ENCODE results near the gene NRN1L.
"Not testable (repeated sequence)": the region's sequence is repeated elsewhere in the genome, so short reads cannot be mapped to it uniquely, and the experiment has no call there.

NRN1L gene

DNA sequence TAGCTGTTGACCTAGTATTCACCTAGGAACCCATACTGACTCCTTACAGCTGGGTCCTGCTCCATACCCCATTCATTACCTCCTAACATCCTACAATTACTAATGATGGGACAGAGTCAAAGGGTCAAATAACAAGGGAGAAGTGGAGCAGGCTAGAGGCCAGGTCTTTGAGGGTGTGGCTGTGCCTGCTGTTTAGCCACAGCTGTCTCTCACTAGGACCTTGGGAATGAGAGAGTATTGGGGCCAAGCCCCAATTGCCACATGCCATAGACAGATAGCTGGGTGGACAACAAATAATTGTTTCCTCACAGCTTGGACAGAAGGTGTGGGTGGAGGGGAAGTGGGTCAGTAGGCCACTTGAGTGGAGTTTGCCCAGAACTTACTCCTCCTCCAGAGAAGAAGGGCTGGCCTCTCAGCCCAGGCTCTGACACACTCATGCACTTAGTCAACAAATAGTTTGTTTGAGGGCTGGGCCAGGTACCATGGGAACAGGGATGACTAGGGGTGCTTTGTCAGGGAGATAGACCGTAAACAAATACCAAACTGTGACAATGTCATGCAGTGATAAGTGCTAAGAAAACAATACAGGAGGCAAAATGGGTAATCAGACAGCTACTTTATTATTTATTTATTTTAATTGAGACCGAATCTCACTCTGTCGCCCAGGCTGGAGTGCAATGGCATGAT lies 27.0 kb upstream of the NRN1L start:
- peak in 4 of 42 donors; percentile 21 to 77 (median 40) for DNase-seq
- intact Hi-C loops (cut with DNase I) = no loop called here

DNA sequence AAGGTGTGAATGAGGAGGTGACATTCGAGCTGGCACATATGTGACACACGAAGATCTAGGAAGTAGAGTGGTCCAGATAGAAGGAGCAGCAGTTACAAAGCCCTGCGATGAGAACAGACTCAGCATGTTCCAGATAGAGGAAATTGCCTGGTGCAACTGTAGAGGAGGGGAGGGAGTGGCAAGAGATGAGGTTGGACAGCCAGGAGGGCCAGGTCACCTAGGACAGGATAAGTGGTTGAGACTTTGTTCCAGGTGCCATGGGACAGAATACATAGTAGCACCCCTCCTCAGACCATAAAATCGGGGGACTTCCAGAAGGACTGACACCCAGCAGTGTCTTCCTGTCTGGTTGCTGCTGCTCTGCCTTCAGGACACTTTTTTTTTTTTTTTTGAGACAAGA lies 26.2 kb upstream of the NRN1L start:
- intact Hi-C loops (cut with DNase I) = no loop called here
- no peak for DNase-seq

DNA sequence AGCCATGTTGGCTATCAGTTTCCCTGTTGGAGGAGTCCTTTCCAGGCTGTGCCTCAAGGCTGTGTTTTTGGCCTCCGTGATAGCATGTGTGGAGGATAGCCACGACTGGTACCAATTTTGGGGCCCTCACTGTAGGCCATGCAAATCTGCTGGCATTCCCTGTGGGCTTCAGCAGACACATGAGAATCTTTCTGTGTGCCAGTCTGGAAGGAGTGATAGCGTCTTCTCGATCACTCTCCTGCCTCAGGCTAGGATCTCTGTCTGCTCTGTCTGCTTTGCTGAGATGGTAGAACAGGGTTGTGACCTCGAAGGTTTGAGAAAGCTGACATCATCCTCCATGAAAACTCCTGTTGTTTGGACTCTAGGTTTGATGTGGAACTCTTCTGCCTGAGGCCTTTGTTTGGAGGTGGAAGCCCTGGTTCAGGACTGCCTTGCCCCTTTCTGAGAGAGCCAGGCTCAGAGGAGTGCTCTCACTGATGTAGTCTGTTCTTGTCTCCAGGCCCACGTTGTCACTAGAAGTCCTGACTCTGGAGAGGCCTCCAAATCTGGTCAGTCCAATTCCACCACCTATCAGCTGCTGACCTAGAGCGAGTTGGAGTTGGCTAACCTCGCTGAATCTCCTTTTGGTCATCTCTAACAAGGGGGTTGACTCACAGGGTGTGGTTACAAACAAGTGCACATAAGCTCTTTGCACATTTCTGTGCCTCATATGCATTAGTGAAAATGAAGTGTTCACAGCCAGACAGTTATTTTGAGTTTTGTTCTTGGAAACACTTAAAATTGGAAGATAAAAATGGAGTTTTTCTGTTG lies 23.9 kb upstream of the NRN1L start:
- no peak for DNase-seq
- intact Hi-C loops (cut with DNase I) = no loop called here

DNA sequence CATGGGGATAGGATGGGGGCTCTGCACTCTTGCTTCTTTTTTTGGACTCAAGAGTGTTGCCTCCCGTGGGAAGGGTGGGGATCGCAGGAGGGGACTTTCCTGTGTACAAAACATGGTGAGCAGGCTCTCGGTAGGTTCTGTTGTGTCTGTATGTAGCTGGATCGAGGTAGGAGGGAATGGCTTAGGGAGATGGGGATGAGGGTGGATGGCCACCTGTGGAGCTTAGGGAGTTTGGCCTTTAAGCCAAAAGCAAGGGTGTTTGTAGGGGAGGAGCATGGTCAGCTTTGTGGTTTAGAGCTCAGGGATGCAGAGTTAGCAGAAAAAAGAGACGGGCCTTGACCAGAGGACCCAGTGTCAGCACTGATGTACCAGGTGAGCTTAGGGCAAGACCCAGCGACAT lies 22.8 kb upstream of the NRN1L start:
- intact Hi-C loops (cut with DNase I) = no loop called here
- no peak for DNase-seq

DNA sequence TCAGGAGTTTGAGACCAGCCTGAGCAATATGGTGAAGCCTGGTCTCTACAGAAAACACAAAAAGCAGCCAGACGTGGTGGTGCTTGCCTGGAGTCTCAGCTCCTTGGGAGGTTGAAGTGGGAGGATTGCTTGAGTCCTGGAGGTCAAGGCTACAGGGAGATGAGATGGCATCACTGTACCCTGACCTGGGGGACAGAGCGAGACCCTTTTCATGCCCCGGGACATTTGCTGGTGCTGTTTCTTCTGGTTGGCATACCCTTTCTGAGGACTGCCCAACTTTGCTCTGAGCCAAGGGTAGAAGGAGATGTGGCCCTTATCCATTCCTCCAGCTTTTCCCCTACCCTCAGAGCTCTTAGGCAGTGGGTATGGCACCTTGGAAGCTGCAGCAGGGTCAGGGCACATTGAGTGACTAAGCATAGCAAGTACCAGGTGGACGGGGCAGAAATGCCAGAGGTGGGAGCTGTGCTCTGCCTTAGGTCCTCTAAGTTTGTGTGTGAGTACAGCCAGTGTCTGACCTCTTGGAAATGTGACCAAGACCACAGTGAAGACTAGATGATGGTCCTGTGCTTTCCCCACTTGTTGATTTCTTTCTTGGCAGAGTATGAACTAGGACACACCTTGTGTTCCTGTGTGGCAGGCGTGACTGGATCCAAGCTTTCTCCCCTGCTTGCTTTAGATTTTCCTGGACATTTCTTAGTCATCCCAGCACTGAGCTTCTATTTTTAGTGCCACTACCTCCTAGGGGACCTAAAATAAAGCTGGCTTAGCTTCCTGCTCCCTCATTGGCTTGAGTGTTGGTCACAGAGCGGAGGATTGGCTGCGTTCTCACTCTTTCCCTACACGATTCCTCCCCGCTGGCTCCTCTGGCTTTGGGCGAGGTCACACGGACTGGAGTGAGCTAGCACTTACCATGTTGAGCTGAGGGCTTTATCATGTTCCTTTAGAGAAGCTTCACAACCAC lies 21.8 kb upstream of the NRN1L start:
- DNase-seq = peak in 3 of 42 donors; percentile 17 to 49 (median 36)
- intact Hi-C loops (cut with DNase I) = no loop called here

DNA sequence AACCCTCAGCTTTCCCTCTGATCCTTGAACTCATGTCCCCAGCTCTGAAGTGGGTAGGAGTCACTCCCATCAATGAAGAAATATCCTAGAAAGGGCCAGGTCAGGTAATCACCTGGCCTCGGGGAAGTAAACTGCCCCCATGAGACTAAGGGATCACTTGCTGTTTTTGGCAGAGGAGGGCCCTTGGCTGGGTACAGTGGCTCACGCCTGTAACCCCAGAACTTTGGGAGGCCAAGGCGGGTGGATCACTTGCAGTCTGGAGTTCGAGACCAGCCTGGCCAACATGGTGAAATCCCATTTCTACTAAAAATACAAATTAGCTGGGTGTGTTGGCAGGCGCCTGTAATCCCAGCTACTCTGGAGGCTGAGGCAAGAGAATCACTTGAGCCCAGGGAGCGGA lies 20.6 kb upstream of the NRN1L start:
- intact Hi-C loops (cut with DNase I); DNase-seq: not testable (repeated sequence)

DNA sequence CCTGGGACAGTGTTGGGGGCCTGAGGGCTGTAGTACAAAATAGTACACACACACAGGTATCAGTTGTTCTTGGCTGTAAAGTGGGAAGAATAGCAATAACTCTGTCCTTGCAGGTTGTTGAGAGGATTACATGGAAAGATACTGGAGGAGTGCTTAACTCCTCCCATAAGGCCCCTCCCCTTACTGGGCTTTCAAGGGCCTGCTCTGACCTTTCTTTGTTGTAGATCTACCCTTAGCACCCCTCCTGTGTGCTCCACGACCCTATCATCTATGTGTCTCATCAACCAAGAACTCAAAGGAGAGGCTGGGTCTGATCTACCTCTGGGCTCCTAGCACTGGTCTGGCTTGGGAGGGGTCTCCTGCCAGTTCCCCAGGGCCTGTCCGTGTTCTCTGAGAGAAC lies 20.1 kb upstream of the NRN1L start:
- no peak for DNase-seq
- intact Hi-C loops (cut with DNase I) = no loop called here

DNA sequence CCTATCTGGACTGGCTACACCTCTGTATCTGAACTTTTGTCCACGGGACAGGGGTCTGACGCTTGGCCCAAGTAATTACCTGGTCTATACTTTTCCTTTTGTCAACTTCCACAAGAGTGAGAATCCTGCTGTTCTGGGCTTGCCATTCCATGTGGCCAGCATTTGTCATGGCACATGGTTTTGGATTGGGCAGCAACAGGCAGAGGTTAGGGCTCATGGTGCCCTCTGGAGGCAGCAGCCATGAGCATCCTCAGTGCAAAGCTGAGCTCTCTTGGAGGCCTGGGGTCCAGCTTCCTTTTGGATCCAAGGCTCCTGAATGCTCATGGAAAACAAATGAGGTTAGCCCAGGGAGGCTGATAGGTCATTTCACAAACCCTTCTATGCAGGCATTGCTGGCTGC lies 19.4 kb upstream of the NRN1L start:
- intact Hi-C loops (cut with DNase I) = no loop called here
- DNase-seq = no peak

DNA sequence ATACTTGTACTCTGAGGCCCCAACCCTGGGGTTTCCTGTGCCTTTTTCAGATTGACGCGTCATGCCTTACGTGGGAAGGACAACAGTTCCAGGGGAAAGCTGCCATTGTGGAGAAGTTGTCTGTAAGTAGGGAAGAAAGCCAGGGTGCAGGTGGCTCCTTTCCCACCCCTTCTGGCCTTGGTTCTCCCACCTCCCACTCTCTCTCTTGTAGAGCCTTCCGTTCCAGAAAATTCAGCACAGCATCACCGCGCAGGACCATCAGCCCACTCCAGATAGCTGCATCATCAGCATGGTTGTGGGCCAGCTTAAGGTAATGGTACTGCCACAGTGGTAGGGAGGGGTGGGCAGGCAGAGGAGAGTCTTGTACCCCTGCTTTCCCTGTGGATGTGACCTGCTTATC lies 16.4 kb upstream of the NRN1L start:
- DNase-seq = no peak
- intact Hi-C loops (cut with DNase I) = no loop called here

DNA sequence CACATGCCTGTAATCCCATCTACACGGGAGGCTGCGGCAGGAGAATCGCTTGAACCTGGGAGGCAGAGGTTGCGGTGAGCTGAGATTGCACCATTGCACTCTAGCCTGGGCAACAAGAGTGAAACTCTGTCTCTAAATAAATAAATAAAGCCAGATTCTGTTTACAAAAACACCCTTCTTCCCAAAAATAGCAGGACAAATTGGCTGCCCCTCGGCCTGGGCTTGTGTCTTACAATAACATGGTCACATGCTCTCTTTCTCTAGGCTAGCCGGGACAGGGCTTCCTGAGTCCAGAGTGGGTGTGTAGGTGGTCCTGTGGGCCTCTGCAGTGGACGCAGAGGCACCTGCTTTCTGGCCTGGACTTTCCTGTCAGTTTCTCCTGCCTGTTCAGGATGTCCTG lies 15.0 kb upstream of the NRN1L start:
- intact Hi-C loops (cut with DNase I) = no loop called here
- no peak for DNase-seq

DNA sequence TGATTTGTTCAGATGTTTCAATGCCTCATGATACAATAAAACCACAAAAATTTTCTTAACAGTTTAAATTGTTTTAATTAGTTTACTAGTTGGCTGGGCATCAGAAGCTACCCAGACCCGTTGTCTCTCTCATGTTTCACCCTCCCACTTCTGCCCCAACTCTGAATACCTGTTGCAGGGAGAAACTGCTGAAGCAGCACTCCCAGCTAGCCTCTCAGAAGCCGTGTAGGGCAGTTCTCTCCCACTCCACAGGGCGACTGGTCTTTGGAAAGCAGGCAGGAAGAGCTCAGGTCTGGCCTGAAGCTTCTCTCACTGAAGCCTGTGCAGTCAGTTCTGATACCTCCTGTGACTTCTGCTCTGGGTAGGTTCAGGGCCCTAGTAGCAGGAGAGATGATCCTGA lies 13.4 kb upstream of the NRN1L start:
- intact Hi-C loops (cut with DNase I) = no loop called here

DNA sequence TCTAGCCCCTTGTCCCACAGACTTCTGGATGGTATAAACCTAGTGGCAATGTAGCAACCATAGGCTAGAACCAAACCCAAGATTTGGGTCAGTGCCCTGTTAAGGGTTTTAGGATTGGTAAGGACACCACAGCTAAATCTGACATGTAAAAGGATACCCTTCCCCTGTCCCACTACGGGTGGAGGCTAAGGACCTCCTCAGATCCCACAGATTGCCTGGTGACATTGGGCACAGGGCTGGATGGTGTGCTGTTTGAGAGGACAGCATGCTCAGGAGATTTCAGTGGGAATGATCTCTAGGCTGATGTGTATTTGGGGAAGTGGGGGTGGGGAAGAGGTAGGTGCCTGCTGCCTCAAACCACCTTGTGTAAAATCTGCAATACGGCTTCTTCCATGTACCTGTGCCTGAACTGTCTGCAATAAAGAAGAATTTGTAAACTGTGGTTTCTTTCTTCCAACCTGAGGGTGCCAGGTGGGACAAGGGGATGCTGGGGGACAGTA lies 12.5 kb upstream of the NRN1L start:
- no peak for DNase-seq
- intact Hi-C loops (cut with DNase I) = no loop called here

More for the DNA sequence above, 13.4 kb upstream of the NRN1L start:
- DNase-seq = no peak

DNA sequence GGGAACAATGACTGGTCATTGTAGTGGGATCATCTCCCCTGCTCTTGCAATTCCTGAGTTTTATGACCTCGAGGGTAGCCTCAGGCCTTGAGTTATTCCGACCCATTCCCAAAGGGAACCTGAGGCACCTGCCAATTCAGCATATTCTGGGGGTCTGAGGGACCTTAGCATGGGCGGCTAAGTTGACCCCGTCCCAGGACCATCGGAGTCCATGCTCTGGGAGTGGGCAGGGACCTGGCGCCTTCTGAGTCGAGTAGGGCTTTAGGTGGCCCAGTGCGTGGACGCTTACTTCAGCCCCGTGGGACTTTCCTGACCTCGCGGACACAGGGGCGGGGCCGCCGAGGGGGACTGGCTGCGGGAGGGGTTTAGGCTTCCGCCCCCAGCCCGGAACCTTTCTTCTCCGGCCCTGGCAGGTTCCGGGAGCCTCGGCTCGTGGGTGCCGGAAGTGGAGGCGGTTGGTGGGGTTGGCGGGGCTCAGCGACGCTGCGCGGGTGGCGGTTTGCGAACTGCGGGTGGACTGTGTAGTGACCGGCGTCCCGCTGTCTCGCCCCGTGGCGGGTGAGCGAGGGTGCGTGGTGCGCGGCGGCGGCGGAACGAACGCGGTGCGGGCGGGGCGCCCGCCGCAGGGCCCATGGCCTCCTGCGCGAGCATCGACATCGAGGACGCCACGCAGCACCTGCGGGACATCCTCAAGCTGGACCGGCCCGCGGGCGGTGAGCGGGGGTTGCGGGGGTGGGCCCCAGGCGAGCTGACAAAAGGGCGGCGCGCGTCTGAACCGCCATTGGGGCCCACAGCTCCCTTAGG lies 11.9 kb upstream of the NRN1L start, which contains the start of gene EDC4:
EDC4 (plus strand) TSS at position 422 of the 804 bp plus-strand sequence; CDS start at position 632, 210 bp downstream.
- intact Hi-C loops (cut with DNase I) = no loop called here
- peak; percentile 52 to 93 (median 84) for DNase-seq

DNA sequence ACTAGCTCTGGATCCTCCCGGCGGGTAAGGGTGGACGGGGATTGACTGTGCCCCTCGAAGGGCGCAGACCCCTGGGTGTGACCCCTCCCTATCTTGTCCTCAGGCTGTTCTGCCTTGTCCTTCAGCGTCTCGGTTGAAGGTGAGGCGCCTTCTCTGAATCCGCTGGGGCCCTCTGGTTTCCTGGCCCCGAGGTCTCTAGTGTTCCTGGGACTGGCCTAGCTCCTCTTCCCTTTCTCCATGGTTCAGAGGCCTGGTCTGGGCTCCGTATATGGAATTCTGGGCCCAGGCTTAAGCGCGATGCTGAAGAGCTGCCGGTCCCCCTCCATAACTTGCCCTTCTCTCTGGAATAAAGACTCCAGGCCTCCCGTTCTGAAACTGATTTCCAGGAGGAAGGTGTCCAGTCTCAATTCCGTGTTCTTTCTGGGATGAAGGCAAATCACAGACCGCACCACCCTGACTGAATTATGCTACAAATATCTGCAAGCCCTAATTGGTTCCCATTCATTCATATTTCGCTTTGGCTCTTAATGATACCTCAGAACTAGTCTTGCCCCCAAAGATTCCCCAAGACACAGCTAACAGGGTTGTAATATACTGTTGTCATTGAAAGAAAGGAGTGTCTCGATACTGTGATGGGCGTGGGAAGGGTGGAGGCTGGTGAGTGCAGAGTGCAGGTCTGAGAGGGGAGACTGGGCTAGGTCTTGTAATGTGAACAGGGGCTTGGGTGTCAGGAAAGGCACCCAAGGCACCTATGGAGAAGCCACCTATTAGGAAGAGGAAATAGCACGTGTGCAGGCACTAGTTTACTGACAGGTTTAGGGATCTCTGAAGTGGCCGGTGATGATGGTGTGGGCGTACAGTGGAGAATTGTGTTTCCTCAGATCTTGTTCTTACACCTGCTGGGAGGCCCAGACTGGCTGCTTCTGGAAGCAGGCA lies 11.0 kb upstream of the NRN1L start:
- DNase-seq = peak in 4 of 42 donors; percentile 11 to 52 (median 26)
- intact Hi-C loops (cut with DNase I) = no loop called here

DNA sequence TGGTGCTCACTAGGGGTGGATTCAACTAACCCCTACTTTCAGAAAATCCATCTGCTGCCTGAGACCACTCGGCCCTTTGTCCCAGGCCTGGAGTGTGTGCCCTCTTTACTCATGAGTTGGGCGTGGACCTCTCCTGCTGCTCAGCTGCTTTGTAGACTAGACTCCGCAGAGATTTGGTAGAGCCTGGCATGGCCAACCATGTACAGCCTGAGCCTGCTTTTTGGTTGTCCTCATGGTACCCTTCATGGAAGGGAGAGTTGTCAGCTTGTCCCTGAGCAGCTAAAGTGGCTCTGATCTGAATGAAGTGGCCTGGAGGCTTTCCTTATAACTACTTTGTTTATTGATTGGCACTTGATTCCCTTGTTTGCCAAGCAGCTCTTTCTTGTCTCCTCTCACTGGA lies 10.3 kb upstream of the NRN1L start:
- intact Hi-C loops (cut with DNase I) = no loop called here

DNA sequence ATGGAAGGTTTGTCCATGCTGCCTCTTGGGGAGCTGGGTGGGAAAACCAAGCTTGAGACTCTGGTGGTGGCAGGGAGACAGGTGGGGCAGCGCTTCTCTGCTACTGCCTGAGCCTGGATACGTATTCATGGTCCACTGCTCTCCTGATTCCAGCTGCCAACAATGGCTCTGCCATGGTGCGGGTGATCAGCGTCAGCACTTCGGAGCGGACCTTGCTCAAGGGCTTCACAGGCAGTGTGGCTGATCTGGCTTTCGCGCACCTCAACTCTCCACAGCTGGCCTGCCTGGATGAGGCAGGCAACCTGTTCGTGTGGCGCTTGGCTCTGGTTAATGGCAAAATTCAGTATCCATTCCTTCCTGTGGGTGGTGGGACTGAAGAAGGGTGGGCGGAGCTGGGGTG lies 7.6 kb upstream of the NRN1L start:
- intact Hi-C loops (cut with DNase I) = no loop called here
- no peak for DNase-seq

More for the DNA sequence above, 10.3 kb upstream of the NRN1L start:
- no peak for DNase-seq

DNA sequence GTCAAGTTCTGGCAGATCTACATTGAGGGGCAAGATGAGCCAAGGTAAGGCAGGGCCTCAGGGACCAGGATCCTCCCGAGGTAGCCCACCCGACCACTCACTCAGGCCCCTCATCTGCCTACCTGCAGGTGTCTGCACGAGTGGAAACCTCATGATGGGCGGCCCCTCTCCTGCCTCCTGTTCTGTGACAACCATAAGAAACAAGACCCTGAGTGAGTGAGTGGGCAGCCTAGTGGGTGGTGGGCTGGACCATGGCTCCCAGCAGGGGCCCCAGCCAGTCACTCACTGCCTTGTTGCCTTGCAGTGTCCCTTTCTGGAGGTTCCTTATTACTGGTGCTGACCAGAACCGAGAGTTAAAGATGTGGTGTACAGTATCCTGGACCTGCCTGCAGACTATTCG lies 6.5 kb upstream of the NRN1L start:
- DNase-seq = no peak
- intact Hi-C loops (cut with DNase I) = no loop called here

Data from head of caudate nucleus (tissue), 42 donors.